ENCODE data around the gene URB2. TPM values are rescaled to one million over a fixed set of nuclear protein-coding genes. Genes with fewer than 3 reads are reported as not detected.
"Not testable (repeated sequence)": the region's sequence is repeated elsewhere in the genome, so short reads cannot be mapped to it uniquely, and the experiment has no call there.

URB2 gene
- total RNA-seq, 1 donor from 2014 or later: 9.0 TPM

DNA sequence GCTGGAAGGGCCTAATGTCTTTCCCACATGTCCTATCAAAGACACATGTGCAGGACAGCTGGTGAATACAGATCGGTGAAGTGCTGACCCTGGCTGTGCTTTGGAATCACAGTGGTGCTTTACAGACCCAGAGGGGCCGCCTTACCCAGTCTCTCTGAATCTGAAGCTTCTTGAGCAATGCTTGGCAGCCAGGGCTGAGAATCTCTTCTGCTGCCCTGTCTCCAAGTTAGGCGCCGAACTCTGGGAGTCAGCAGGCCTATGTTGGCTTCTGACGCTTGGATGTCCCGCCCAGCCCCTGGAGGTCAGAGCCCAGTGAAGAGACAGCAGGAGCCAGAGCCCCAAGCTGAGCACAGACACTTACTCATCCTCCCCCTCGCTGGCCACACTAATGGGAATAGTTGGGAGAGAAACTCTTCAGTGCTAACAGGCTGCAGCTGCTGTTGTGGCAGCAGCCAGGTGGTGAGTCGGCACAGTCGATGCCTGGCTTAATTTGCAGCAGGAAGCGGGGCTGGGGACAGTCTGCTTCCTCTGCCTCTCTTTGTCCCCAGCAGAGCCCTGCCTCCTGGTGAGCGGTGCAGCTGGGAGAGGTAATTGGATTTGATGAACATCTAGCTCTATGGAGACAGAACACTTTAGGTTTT lies 68.1 kb downstream of the URB2 start:
- DNase-seq: peak; percentile 89
- Mint-ChIP-seq H3K9me3 (ENCODE audit: unreplicated experiment) (peaks cover 25% of the 10 kb centered on the region), H3K27me3 (ENCODE audit: unreplicated experiment) (peaks cover 17% of the 10 kb centered on the region), H3K27ac (ENCODE audit: unreplicated experiment) (peak overlapping the region; percentile 92), H3K36me3 (ENCODE audit: unreplicated experiment) (no peaks in the 10 kb centered on the region), H3K4me1 (ENCODE audit: low read depth, unreplicated experiment) (peaks cover 37% of the 10 kb centered on the region), H3K4me3 (ENCODE audit: unreplicated experiment) (peak overlapping the region; percentile 76)
- no peak for TF ChIP-seq CTCF (IDR thresholded peaks at IDR 0.05; ENCODE audit: partially characterized antibody, unreplicated experiment)

GRCh38 chr1:229696385-229696784 lies 70.3 kb downstream of the URB2 start:
- Mint-ChIP-seq H3K4me3 (ENCODE audit: unreplicated experiment) (no peak overlapping the region), H3K9me3 (ENCODE audit: unreplicated experiment) (peaks cover 26% of the 10 kb centered on the region), H3K27me3 (ENCODE audit: unreplicated experiment) (peaks cover 17% of the 10 kb centered on the region), H3K36me3 (ENCODE audit: unreplicated experiment) (no peaks in the 10 kb centered on the region), H3K4me1 (ENCODE audit: low read depth, unreplicated experiment) (peaks cover 40% of the 10 kb centered on the region), H3K27ac (ENCODE audit: unreplicated experiment) (no peak overlapping the region)
- no peak for TF ChIP-seq CTCF (IDR thresholded peaks at IDR 0.05; ENCODE audit: partially characterized antibody, unreplicated experiment)
- DNase-seq: no peak

GRCh38 chr1:229699613-229700267 lies 73.7 kb downstream of the URB2 start:
- no peak for TF ChIP-seq CTCF (IDR thresholded peaks at IDR 0.05; ENCODE audit: partially characterized antibody, unreplicated experiment)
- DNase-seq: no peak
- Mint-ChIP-seq H3K27me3 (ENCODE audit: unreplicated experiment) (peaks cover 4% of the 10 kb centered on the region), H3K4me3 (ENCODE audit: unreplicated experiment) (no peak overlapping the region), H3K36me3 (ENCODE audit: unreplicated experiment) (no peaks in the 10 kb centered on the region), H3K27ac (ENCODE audit: unreplicated experiment) (no peak overlapping the region), H3K9me3 (ENCODE audit: unreplicated experiment) (peaks cover 8% of the 10 kb centered on the region), H3K4me1 (ENCODE audit: low read depth, unreplicated experiment) (peaks cover 21% of the 10 kb centered on the region)

DNA sequence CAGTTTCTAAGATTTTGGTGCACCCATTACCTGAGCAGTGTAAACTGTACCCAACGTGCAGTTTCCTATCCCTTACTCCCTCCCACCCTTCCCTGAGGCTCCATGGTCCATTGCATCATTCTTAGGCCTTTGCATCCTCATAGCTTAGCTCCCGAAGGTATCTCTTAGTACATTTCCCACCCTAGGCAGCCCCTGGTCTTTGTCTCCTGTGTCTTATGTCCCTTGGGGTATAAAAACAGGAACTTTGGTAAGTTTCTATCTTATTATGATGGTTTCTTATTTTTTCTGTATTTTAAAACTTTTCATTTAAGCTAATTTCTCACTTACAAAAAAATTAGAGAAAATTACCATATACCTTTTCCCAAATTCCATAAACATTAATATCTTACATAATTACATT lies 78.1 kb downstream of the URB2 start:
- peaks cover 1% of the 10 kb centered on the region for H3K9me3 Mint-ChIP-seq (ENCODE audit: unreplicated experiment)
- no peak for DNase-seq
- no peak for TF ChIP-seq CTCF (IDR thresholded peaks at IDR 0.05; ENCODE audit: partially characterized antibody, unreplicated experiment)
- peaks cover 11% of the 10 kb centered on the region for H3K36me3 Mint-ChIP-seq (ENCODE audit: unreplicated experiment)
- peaks cover 7% of the 10 kb centered on the region for H3K4me1 Mint-ChIP-seq (ENCODE audit: low read depth, unreplicated experiment)
- no peaks in the 10 kb centered on the region for H3K27me3 Mint-ChIP-seq (ENCODE audit: unreplicated experiment)
- no peak overlapping the region for H3K4me3 Mint-ChIP-seq (ENCODE audit: unreplicated experiment)
- H3K27ac Mint-ChIP-seq (ENCODE audit: unreplicated experiment): no peak overlapping the region

GRCh38 chr1:229705152-229705551 lies 79.1 kb downstream of the URB2 start:
- not testable (repeated sequence) for H3K27ac Mint-ChIP-seq (ENCODE audit: unreplicated experiment); H3K4me3 Mint-ChIP-seq (ENCODE audit: unreplicated experiment); H3K27me3 Mint-ChIP-seq (ENCODE audit: unreplicated experiment); H3K9me3 Mint-ChIP-seq (ENCODE audit: unreplicated experiment); DNase-seq
- H3K4me1 Mint-ChIP-seq (ENCODE audit: low read depth, unreplicated experiment): peaks cover 10% of the 10 kb centered on the region
- H3K36me3 Mint-ChIP-seq (ENCODE audit: unreplicated experiment): peaks cover 11% of the 10 kb centered on the region

- Mint-ChIP-seq H3K36me3 (ENCODE audit: unreplicated experiment) (peaks cover 11% of the 10 kb centered on the region), H3K4me1 (ENCODE audit: low read depth, unreplicated experiment) (peaks cover 17% of the 10 kb centered on the region)
- H3K9me3 Mint-ChIP-seq (ENCODE audit: unreplicated experiment); H3K4me3 Mint-ChIP-seq (ENCODE audit: unreplicated experiment); DNase-seq; H3K27ac Mint-ChIP-seq (ENCODE audit: unreplicated experiment); H3K27me3 Mint-ChIP-seq (ENCODE audit: unreplicated experiment): not testable (repeated sequence)
These were observed 81.1 kb downstream of the URB2 start for GRCh38 chr1:229707127-229707526.

Data from glutamatergic neuron (in vitro differentiated cells).